GM19452 (cell line): Measurements from ENCODE around the gene NSMCE1.

Experiments used
- ATAC-seq: cut with Tn5 transposase; IDR thresholded peaks from one replicate; pipeline ENCODE4 v1.9.1; 2021; ENCODE audit not compliant: unreplicated experiment

Gene NSMCE1

GRCh38 chr16:27199235-27199586 lies 69.4 kb downstream of the NSMCE1 start:
- no peak for ATAC-seq

- ATAC-seq, result no peak
Observed at GRCh38 chr16:27198451-27199234, 69.9 kb downstream of the NSMCE1 start.

GRCh38 chr16:27197004-27197403 lies 71.6 kb downstream of the NSMCE1 start:
- ATAC-seq, result no peak

GRCh38 chr16:27195941-27196595 lies 72.5 kb downstream of the NSMCE1 start:
- no peak for ATAC-seq

- ATAC-seq, result no peak
Observed at GRCh38 chr16:27195076-27195741, 73.4 kb downstream of the NSMCE1 start.

- ATAC-seq, result no peak
Observed at GRCh38 chr16:27193300-27193990, 75.1 kb downstream of the NSMCE1 start.

- ATAC-seq, result no peak
Observed at GRCh38 chr16:27191352-27191924, 77.1 kb downstream of the NSMCE1 start.

- no peak for ATAC-seq
Observed at GRCh38 chr16:27190316-27190871, 78.2 kb downstream of the NSMCE1 start.

GRCh38 chr16:27189335-27189972 lies 79.1 kb downstream of the NSMCE1 start:
- no peak for ATAC-seq

- no peak for ATAC-seq
Observed at GRCh38 chr16:27188633-27189032, 79.9 kb downstream of the NSMCE1 start.

GRCh38 chr16:27185776-27186130 lies 82.8 kb downstream of the NSMCE1 start:
- no peak for ATAC-seq

GRCh38 chr16:27182906-27183405 lies 85.6 kb downstream of the NSMCE1 start:
- no peak for ATAC-seq

GRCh38 chr16:27181019-27181790 lies 87.4 kb downstream of the NSMCE1 start:
- ATAC-seq, result no peak

- ATAC-seq, result no peak
Observed at GRCh38 chr16:27179500-27180072, 89.0 kb downstream of the NSMCE1 start.

GRCh38 chr16:27177031-27177774 lies 91.4 kb downstream of the NSMCE1 start:
- no peak for ATAC-seq

- ATAC-seq, result no peak
Observed at GRCh38 chr16:27175888-27176287, 92.7 kb downstream of the NSMCE1 start.
